DMS53 treated with DMSO at 0.1 percent for 48 hours (cell line): ENCODE measurements around the gene RIPK1.

ENCODE experiments used
- DNase-seq: peaks from one replicate; lab custom pipeline; 2025; ENCODE audit not compliant: unreplicated experiment; lab: John Stamatoyannopoulos, UW

Gene RIPK1

GRCh38 chr6:3159805-3160781 lies 91.8 kb downstream of the RIPK1 start:
- peak; percentile 77 for DNase-seq

DNA sequence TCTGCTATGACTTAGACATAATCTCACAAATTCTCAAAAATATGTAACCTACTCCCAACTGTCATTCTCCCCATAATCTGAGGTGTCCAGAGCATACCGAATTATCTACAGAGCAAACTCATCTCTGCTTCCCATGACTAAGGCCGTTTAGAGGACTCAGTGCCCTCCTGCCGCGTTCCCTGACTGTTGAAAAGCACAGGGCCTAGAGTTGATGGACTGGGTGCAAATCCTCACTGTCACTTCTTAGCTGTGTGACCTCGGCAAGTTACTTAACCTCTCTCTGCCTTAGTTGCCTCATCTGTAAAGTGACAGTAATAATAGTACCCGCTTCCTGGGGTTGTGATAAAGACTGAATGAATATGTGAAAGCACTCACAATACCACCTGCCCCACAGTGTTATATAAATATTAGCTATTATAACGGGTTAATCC lies 93.8 kb downstream of the RIPK1 start:
- DNase-seq, result peak; percentile 85

DNA sequence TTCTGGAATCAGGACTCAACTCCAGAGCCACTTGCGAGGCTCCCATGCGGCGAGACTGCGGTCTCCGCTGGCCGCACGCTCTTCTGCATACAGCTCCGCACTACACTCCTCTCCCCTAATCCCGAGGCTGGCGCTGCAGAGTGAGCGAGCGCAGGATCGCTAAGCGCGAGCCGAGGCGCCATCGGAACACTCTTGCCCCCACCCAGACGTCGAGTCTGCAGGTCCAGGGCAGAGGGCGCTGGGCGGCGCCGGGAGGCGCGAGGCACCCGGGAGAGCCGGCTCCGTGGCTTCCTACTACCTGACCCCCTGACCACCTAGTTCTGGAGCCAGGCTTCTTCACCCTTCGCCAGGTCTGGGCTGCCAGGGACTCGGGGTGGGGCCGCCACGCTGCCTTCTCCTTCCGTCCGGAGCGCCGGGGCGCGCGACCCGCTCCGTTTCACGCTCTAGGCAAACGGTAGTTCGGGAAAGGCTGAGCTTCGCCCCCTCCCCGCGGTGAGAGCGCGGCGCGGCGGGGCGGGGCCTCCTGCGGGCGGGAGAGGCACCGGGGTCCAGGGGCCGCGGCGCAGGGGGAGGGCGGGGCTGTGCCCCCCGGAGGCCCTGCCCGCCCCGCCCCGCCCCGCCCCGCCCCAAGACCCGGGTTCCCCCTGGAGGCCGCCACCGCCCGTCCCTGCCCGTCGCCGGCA lies 94.4 kb downstream of the RIPK1 start:
- peak; percentile 85 for DNase-seq

- peak; percentile 54 for DNase-seq
Observed at GRCh38 chr6:3163248-3163594, 94.9 kb downstream of the RIPK1 start.

GRCh38 chr6:3164388-3164787 lies 96.1 kb downstream of the RIPK1 start:
- DNase-seq, result no peak
